G401.6 (cell line): Measurements from ENCODE around the gene ZNF436.
"Not testable (repeated sequence)": the region's sequence is repeated elsewhere in the genome, so short reads cannot be mapped to it uniquely, and the experiment has no call there.

Source experiments
- FAIRE-seq: peaks from 2 replicates; lab custom pipeline; 2012; peaks lifted over from hg19 to GRCh38; lab: Jason Lieb, UNC

Gene ZNF436

GRCh38 chr1:23366598-23366997, 3.0 kb downstream of the ZNF436 start:
- no peak for FAIRE-seq

DNA sequence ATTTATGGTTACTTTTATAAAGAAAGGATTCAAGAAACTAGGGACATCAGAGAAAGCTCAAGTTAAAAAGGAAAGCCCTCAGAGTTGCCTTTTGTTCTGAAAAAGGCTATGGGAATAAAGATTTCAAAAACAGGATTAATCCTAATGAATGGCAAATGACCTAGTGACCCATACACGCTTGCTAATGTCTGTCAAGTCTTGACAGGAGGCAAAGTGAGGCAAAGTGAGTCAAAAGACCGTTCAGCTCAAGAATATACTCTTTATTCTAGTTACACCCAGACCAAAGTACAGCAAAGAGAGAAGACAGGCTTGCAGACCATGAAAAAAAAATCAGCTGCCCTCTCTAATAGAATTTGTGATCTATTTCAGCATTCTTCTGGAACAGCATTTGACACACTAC, 3.5 kb downstream of the ZNF436 start:
- FAIRE-seq = no peak

GRCh38 chr1:23362218-23362713, 7.4 kb downstream of the ZNF436 start:
- no peak for FAIRE-seq

DNA sequence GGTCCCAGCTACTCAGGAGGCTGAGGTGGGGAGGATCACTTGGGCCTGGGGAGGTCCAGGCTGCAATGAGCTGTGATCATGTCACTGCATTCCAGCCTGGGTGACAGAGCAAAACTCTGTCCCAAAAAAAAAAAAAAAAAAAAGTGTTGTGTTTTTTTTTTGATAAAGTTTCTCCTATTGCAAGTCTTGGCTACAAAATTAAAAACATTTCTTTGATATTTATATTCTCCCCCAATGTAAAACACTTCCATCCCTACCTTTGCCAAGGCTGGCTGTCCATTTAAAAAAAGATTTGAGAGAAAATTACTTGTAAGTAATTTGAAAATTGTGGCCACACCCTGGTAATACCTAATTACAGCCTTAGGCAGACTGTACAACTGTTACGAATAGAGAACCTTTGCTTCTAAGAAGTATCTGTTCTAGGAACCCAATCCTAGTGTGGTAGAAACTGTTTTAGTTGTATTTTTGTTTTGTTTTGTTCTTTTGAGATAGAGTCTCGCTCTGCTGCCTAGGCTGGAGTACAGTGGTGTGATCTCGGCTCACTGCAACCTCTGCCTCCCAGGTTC, 11.2 kb downstream of the ZNF436 start:
- no peak for FAIRE-seq

DNA sequence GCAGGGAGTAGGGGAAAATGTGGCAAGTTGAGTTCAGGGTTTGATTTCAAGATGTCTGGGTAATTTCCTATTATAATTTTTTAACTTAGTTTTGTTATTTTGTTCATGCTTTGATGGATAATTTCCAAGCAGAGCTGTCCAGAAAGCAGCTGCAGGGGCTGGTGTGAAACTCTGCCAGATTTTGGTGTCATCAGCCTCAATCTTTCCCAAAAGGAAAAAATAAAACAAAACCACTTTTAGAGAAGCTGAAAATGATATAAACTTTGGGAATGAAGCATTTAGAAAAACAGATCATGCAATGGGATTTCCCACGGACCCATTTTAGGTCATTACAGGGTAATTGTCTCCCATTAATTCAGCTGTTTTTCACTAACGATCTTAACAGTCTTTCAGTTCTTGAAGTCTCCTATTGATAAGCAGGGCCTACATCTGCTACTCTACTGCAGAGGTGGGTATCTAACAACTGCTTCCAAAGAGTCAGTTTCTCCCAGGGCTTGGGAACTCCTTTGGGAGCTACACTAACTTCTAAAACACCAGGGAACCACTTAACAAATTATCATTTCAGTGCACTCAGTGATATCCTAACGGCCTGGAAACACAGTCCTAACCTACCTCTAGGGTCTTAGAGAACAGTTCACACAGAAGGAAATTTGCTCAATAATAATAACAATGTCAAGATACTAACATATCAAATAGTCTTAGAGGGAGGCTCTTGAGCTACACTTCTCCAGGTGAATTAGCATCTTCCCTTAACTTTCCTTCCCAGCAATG, 12.3 kb downstream of the ZNF436 start:
- no peak for FAIRE-seq

- no peak for FAIRE-seq
Observed at GRCh38 chr1:23356471-23357137, 13.0 kb downstream of the ZNF436 start.

- FAIRE-seq = no peak
Observed at GRCh38 chr1:23354245-23354644, 15.4 kb downstream of the ZNF436 start.

DNA sequence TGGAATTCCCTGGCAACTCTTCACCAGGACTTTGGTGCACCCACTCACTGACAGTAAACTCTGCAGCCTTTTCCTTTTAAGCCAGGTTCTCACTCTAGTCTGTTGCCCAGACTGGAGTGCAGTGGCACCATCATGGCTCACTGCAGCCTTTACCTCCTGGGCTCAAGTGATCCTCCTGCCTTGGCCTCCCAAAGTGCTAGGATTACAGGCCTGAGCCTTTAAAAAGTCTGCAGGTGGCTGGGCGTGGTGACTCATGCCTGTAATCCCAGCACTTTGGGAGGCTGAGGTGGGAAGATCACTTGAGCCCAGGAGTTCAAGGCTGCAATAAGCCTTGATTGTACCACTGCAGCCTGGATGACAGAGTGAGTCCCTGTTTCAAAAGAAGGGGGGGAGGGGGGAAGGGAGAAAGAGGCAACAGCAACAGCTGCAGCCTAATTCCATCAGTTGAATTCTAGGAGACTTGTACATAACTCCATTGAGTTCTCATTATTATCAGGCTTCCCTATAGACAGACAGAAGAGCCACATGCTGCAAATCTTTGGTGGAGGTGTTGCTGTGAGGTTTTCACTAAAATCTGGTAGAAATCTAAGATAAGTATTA, 17.4 kb downstream of the ZNF436 start:
- no peak for FAIRE-seq

GRCh38 chr1:23345920-23346319, 23.7 kb downstream of the ZNF436 start:
- FAIRE-seq = no peak

DNA sequence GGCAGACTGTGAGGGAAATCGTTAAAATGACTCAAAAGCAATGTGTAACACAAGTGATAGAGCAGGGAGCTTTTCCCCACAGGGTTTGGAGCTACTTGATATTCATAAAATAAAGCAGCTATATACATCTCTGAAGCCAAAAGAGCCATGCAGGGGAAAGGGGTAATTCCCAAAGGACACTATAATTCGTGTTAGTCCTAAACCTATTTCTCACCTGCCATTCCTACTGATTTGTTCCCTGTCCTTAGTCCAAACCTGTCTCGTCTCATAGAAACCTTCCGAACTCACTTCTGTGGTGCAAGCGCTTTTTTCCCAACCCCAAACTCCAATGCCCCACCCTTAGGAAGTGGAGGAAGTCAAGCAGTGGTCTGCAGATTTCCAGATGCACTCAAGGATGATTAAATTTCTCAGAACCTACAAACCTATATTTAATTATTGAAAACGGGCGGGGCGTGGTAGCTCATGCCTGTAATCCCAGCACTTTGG, 24.6 kb downstream of the ZNF436 start:
- FAIRE-seq = no peak

GRCh38 chr1:23344111-23344986, 25.3 kb downstream of the ZNF436 start, which contains the start of gene HNRNPR:
Gene HNRNPR, minus strand, starts transcription at chr1:23344284. Its CDS starts 3,276 bp downstream, at chr1:23341008.
- peak; percentile 98 for FAIRE-seq

- FAIRE-seq = no peak
Observed at GRCh38 chr1:23343221-23344110, 26.2 kb downstream of the ZNF436 start.

DNA sequence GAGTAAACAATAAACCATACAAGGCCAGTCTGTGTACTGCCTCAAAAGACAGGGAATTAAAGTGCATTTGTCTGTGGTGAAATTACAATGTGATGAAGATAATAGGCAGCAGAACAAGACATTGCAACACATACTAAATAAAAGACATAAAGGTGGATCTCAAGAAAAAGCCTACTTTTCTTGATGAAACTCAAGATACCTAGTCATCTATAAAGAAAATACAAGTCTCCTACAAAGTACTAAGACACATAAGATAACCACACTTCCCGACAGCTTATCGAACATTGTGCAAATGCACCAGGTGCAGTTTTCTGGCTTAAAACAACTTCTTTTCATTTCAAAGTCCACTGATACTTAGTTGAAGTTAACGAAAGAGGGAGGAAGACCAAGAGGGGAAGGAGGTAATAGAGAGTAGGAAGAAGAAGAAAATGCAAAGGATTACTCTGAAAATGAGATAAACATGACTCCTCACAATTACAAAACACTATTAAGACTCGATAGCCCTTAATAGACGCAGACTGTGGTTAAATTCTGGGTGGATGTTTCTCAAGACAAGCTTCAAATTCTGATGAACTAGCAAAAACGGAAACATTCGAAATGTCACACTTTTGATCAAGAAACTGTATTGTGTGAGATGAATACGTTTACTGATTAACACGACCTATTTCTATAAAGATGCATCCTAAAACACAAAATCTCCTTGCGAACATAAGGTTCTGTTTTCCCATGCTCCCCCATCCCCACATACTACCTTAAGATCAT, 27.5 kb downstream of the ZNF436 start:
- no peak for FAIRE-seq

DNA sequence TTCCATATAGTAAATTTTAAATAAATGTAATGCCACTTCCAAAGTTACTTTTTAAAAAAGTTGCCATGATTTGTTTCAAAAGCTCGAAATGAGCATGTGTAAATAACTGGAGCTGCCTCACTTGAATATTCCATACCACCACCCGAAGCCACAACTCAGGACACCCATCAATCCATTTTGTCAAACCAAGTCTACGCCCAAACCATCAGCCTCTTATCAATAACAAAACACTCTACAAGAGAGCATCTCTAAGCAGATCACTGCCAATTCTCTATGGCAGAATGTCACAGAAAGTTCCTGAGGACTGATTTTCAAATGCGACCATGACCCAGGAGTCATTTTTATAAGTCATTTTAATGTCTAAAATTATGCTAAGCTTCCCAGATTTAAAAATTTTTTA, 30.0 kb downstream of the ZNF436 start:
- FAIRE-seq = no peak

GRCh38 chr1:23337869-23338268, 31.8 kb downstream of the ZNF436 start:
- no peak for FAIRE-seq

GRCh38 chr1:23331713-23332112, 37.9 kb downstream of the ZNF436 start:
- no peak for FAIRE-seq

GRCh38 chr1:23330846-23331245, 38.8 kb downstream of the ZNF436 start:
- no peak for FAIRE-seq

DNA sequence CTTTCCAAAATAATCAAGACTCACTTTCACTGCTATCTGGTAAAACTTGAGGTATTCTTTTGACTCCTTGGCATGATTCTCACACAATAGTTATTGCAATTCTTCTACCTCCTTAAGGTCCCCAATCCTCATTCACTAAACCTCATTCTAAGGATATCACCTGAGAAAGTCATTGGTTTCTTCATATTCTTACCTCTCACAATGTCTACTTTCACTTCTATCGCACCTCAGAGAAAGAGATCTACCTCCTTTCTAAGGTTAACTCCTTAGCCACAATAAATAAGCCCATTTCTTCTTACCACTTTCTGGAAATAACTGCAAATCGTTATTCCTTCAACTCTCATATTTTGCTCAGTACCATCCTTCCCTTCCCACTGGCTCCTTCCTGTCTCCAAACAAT, 44.2 kb downstream of the ZNF436 start:
- no peak for FAIRE-seq

DNA sequence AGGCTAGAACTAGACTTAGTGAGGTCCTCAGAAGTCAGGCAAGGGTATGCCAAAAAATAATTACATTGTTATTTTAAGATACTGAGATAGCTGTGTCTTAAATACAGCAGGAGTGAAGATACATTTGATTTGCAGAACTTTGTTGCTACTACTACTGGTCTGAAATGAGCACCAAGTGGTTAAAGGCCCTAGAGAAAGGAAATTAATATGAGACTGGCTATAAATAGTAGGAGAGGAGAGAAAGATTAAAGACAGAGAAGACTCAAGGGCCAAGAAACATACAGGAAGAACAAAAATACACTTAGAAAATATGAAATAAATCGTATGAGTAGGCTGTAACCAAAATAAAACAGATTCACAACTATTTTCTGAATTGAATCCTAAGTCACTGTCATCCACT, 46.9 kb downstream of the ZNF436 start:
- no peak for FAIRE-seq

DNA sequence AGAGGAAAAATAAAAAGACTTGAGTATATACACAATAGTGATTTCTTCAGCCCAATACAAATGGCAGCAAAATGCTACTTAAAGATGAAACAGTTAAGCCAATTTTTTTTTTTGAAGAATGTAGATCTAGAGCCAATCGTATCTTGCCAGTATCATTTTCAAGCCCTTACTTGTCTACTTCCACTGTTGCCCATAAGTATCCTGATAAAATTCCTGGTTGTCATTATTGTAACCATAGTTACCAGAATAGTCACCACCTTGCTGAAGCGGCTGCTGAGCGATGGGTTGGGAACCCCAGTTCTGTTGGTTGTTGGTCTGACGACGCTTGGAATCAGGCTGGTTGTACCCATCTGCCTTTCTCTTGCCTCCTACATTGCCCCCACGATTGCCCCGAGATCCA, 59.4 kb downstream of the ZNF436 start:
- FAIRE-seq = not testable (repeated sequence)
